CD14-positive monocyte (primary cell): ENCODE measurements around the gene SERPINA3. TPM values are rescaled to one million over a fixed set of nuclear protein-coding genes. Genes with fewer than 3 reads are reported as not detected.

Experiments used
- DNase-seq, 3 donors: peaks; one replicate each; pipeline ENCODE4 v3.0.0-alpha.2; 2011 to 2022
- H2AFZ ChIP-seq: 2 replicates; pipeline ENCODE4 v1.6.0; 2012; ENCODE audit warnings: mild to moderate bottlenecking, low read depth, low read length, inconsistent platforms; ENCODE audit not compliant: insufficient read depth, poor library complexity, severe bottlenecking
- H3K27ac ChIP-seq, 2 donors: 1 replicate in 1 of 2; 2 replicates in 1 of 2; pipeline ENCODE4 v1.5.1; 2012 to 2013; ENCODE audit warnings: low read length in 2 of 2, control low read depth in 1 of 2, inconsistent platforms in 1 of 2, low read depth in 1 of 2, mild to moderate bottlenecking in 1 of 2
- H3K27me3 ChIP-seq, 2 donors: one replicate each; pipeline versions ENCODE4 v1.6.0 to v1.6.1; 2011 to 2013; ENCODE audit warnings: low read length in 2 of 2; ENCODE audit not compliant: control insufficient read depth in 2 of 2, insufficient read depth in 2 of 2
- H3K36me3 ChIP-seq, 2 donors: replicated peaks in 1 of 2; 1 replicate in 1 of 2; 2 replicates in 1 of 2; pipeline versions ENCODE4 v1.5.1 to v1.6.1; 2012 to 2013; ENCODE audit warnings: low read length in 2 of 2, control low read depth in 1 of 2, inconsistent platforms in 1 of 2, mild to moderate bottlenecking in 1 of 2; ENCODE audit not compliant: insufficient read depth in 2 of 2, control insufficient read depth in 1 of 2
- H3K4me1 ChIP-seq, 2 donors: 1 replicate in 1 of 2; 2 replicates in 1 of 2; pipeline versions ENCODE4 v1.5.1 to v1.6.1; 2012 to 2013; ENCODE audit warnings: low read length in 2 of 2, control low read depth in 1 of 2, inconsistent platforms in 1 of 2, mild to moderate bottlenecking in 1 of 2, moderate library complexity in 1 of 2; ENCODE audit not compliant: insufficient read depth in 2 of 2, control insufficient read depth in 1 of 2
- H3K4me2 ChIP-seq: replicated peaks from 2 replicates; pipeline ENCODE3; 2012; ENCODE audit warnings: low read length, moderate library complexity, mild to moderate bottlenecking; ENCODE audit not compliant: poor library complexity, severe bottlenecking; ENCODE audit errors: extremely low read depth
- H3K4me3 ChIP-seq, 3 experiments: fragments of 200-600 bp in 1 of 3; sonication (generic) in 1 of 3; replicated peaks in 1 of 3; 1 replicate in 2 of 3; 2 replicates in 1 of 3; pipeline ENCODE4 v1.5.1; 2011 to 2013; ENCODE audit warnings: low read length in 3 of 3, mild to moderate bottlenecking in 3 of 3, control low read depth in 2 of 3, low read depth in 2 of 3, inconsistent platforms in 1 of 3, moderate library complexity in 1 of 3
- H3K79me2 ChIP-seq: 2 replicates; pipeline ENCODE4 v1.6.0; 2012; ENCODE audit warnings: mild to moderate bottlenecking, control low read depth, inconsistent platforms, low read length, moderate library complexity; ENCODE audit not compliant: insufficient read depth
- H3K9ac ChIP-seq: 2 replicates; pipeline ENCODE4 v1.6.0; 2017; ENCODE audit warnings: low read length, mild to moderate bottlenecking; ENCODE audit not compliant: insufficient read depth, poor library complexity, severe bottlenecking
- H3K9me3 ChIP-seq, 2 donors: replicated peaks in 1 of 2; 1 replicate in 1 of 2; 2 replicates in 1 of 2; pipeline versions ENCODE4 v1.5.1 to v1.6.1; 2012 to 2013; ENCODE audit warnings: low read length in 2 of 2, control low read depth in 1 of 2; ENCODE audit not compliant: control insufficient read depth in 1 of 2, insufficient read depth in 1 of 2
- H4K20me1 ChIP-seq: 2 replicates; pipeline ENCODE4 v1.6.0; 2012; ENCODE audit warnings: mild to moderate bottlenecking, low read length, control low read depth, moderate library complexity; ENCODE audit not compliant: insufficient read depth
- H3K27ac Mint-ChIP-seq, 7 donors: one replicate each; pipeline ENCODE4 v1.8.0; 2020; ENCODE audit warnings: mild to moderate bottlenecking in 7 of 7, mixed read lengths in 7 of 7, moderate library complexity in 6 of 7, inconsistent platforms in 2 of 7
- H3K27me3 Mint-ChIP-seq, 3 donors: one replicate each; pipeline ENCODE4 v1.8.0; 2021 to 2022; ENCODE audit warnings: low read depth in 3 of 3, mild to moderate bottlenecking in 3 of 3, mixed read lengths in 3 of 3, moderate library complexity in 3 of 3, inconsistent platforms in 1 of 3
- H3K36me3 Mint-ChIP-seq, 2 donors: one replicate each; pipeline ENCODE4 v1.8.0; 2020; ENCODE audit warnings: mixed read lengths in 2 of 2, inconsistent platforms in 1 of 2, mild to moderate bottlenecking in 1 of 2
- H3K4me1 Mint-ChIP-seq: one replicate; pipeline ENCODE4 v1.8.0; 2020; ENCODE audit warnings: mild to moderate bottlenecking, mixed read lengths
- H3K4me3 Mint-ChIP-seq, 2 donors: one replicate each; pipeline ENCODE4 v1.8.0; 2020; ENCODE audit warnings: mild to moderate bottlenecking in 2 of 2, mixed read lengths in 2 of 2, moderate library complexity in 1 of 2
- H3K9me3 Mint-ChIP-seq, 7 donors: one replicate each; pipeline ENCODE4 v1.8.0; 2020 to 2022; ENCODE audit warnings: mixed read lengths in 7 of 7, mild to moderate bottlenecking in 6 of 7, moderate library complexity in 6 of 7, inconsistent platforms in 2 of 7
- WGBS: methylation state at CpG from one replicate; pipeline ENCODE4 v1.1.5; 2013; ENCODE audit warnings: missing lambda C conversion rate; ENCODE audit not compliant: insufficient coverage; 5-methylcytosine and 5-hydroxymethylcytosine counted together
- intact Hi-C, 2 donors: fragments of 100-400 bp; cut with micrococcal nuclease; formaldehyde crosslinking; loops; one replicate each; pipeline versions ENCODE4 v1.15.0 to v1.15.1; 2023
- polyA plus RNA-seq, 3 donors: library from polyadenylated mRNA; depleted of rRNA in 1 of 3; unstranded in 2 of 3; stranded (reverse) in 1 of 3; fragments of 300-500 nt in 2 of 3; fragments of >200 nt in 1 of 3; fragmentation: Illumina TruSeq in 2 of 3; gene quantifications; 1 replicate in 2 of 3; 2 replicates in 1 of 3; pipeline ENCODE4 v1.2.3, GENCODE V29; 2012 to 2021
- TF ChIP-seq, protein P1 (sequence below): fragments of 200-600 bp; IDR thresholded peaks from one replicate; pipeline ENCODE4 v1.8.0; 2022; ENCODE audit warnings: antibody characterized with exemption, mild to moderate bottlenecking

SERPINA3 gene
- polyA plus RNA-seq, 3 donors: not detected

- peaks cover 5 to 9% (median 7%) of the 10 kb centered on the region in 3 donors for H3K27me3 Mint-ChIP-seq
- WGBS: 80% methylated on average over 4 of the region's 5 CpGs
- Histone ChIP-seq H3K79me2 (no peaks in the 10 kb centered on the region), H3K27me3 (no peaks in the 10 kb centered on the region), H3K27ac (no peak overlapping the region), H3K4me2 (no peak overlapping the region), H3K4me3 (no peak overlapping the region), H3K4me1 (no peaks in the 10 kb centered on the region), H4K20me1 (no peaks in the 10 kb centered on the region), H3K9me3 (no peaks in the 10 kb centered on the region), H2AFZ (no peak overlapping the region), H3K9ac (no peak overlapping the region), H3K36me3 (no peaks in the 10 kb centered on the region)
- no peaks in the 10 kb centered on the region for H3K36me3 Mint-ChIP-seq
- no peak overlapping the region for H3K27ac Mint-ChIP-seq
- no peaks in the 10 kb centered on the region for H3K4me1 Mint-ChIP-seq
- intact Hi-C loops: no loop called here
- no peak overlapping the region for H3K4me3 Mint-ChIP-seq
- TF ChIP-seq, protein P1, sequence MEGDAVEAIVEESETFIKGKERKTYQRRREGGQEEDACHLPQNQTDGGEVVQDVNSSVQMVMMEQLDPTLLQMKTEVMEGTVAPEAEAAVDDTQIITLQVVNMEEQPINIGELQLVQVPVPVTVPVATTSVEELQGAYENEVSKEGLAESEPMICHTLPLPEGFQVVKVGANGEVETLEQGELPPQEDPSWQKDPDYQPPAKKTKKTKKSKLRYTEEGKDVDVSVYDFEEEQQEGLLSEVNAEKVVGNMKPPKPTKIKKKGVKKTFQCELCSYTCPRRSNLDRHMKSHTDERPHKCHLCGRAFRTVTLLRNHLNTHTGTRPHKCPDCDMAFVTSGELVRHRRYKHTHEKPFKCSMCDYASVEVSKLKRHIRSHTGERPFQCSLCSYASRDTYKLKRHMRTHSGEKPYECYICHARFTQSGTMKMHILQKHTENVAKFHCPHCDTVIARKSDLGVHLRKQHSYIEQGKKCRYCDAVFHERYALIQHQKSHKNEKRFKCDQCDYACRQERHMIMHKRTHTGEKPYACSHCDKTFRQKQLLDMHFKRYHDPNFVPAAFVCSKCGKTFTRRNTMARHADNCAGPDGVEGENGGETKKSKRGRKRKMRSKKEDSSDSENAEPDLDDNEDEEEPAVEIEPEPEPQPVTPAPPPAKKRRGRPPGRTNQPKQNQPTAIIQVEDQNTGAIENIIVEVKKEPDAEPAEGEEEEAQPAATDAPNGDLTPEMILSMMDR: no peak
- peaks cover 0 to 2% (median 0%) of the 10 kb centered on the region in 7 donors for H3K9me3 Mint-ChIP-seq
- no peak for DNase-seq
Observed at GRCh38 chr14:94628578-94628977, 16.4 kb downstream of the SERPINA3 start.

- no peaks in the 10 kb centered on the region for H3K36me3 Mint-ChIP-seq
Observed at GRCh38 chr14:94630396-94630795, 18.2 kb downstream of the SERPINA3 start.

More at GRCh38 chr14:94630396-94630795, 18.2 kb downstream of the SERPINA3 start:
- Histone ChIP-seq H3K4me1 (no peaks in the 10 kb centered on the region), H3K9me3 (no peaks in the 10 kb centered on the region), H3K27me3 (no peaks in the 10 kb centered on the region), H3K27ac (no peak overlapping the region), H3K4me2 (no peak overlapping the region), H3K9ac (no peak overlapping the region), H3K4me3 (no peak overlapping the region), H2AFZ (no peak overlapping the region), H3K36me3 (no peaks in the 10 kb centered on the region), H3K79me2 (no peaks in the 10 kb centered on the region), H4K20me1 (no peaks in the 10 kb centered on the region)
- WGBS: 80% methylated on average over 1 of the region's 4 CpGs
- H3K9me3 Mint-ChIP-seq: peaks cover 0 to 2% (median 0%) of the 10 kb centered on the region in 7 donors
- H3K27me3 Mint-ChIP-seq: peaks cover 9 to 11% (median 9%) of the 10 kb centered on the region in 3 donors
- intact Hi-C loops: no loop called here
- DNase-seq: no peak
- no peak overlapping the region for H3K27ac Mint-ChIP-seq
- no peak overlapping the region for H3K4me3 Mint-ChIP-seq
- TF ChIP-seq, protein P1: no peak
- H3K4me1 Mint-ChIP-seq: no peaks in the 10 kb centered on the region
